HepG2 (cell line): Measurements from ENCODE around the gene GATAD2B. TPM values are rescaled to one million over a fixed set of nuclear protein-coding genes. Genes with fewer than 3 reads are reported as not detected.

Experiments
- ARID4A ChIP-seq: sonication (generic); formaldehyde crosslinking; IDR thresholded peaks from 2 replicates; pipeline ENCODE4 v1.5.0; 2020; ENCODE audit warnings: mild to moderate bottlenecking, missing genetic modification reagents, borderline replicate concordance
- CAMTA2 ChIP-seq: sonication (generic); formaldehyde crosslinking; IDR thresholded peaks from 2 replicates; pipeline ENCODE4 v1.4.0; 2020; ENCODE audit warnings: mild to moderate bottlenecking, missing genetic modification reagents, borderline replicate concordance
- GATAD1 ChIP-seq: IDR thresholded peaks from 2 replicates; pipeline ENCODE4 v1.6.1; 2016; ENCODE audit warnings: missing genetic modification reagents, missing compliant biosample characterization
- HHEX ChIP-seq: IDR thresholded peaks from 2 replicates; pipeline ENCODE4 v1.6.1; 2016; ENCODE audit warnings: control low read depth
- ISL2 ChIP-seq: sonication (generic); formaldehyde crosslinking; IDR thresholded peaks from 2 replicates; pipeline ENCODE4 v1.5.0; 2020; ENCODE audit warnings: missing genetic modification reagents
- KDM2A ChIP-seq: sonication (generic); formaldehyde crosslinking; IDR thresholded peaks from 2 replicates; pipeline ENCODE4 v1.4.0; 2020; ENCODE audit warnings: low read depth, missing genetic modification reagents, borderline replicate concordance
- MEIS1 ChIP-seq: sonication (generic); formaldehyde crosslinking; IDR thresholded peaks from 2 replicates; pipeline ENCODE4 v1.9.0; 2021; ENCODE audit warnings: mild to moderate bottlenecking, missing genetic modification reagents, moderate library complexity, borderline replicate concordance
- MLXIP ChIP-seq: sonication (generic); formaldehyde crosslinking; IDR thresholded peaks from 2 replicates; pipeline ENCODE4 v1.9.0; 2021; ENCODE audit warnings: missing genetic modification reagents, borderline replicate concordance
- PHF8 ChIP-seq: sonication (generic); formaldehyde crosslinking; IDR thresholded peaks from 2 replicates; pipeline ENCODE4 v1.5.0; 2020; ENCODE audit warnings: missing genetic modification reagents
- POLR2AphosphoS5 ChIP-seq: IDR thresholded peaks from 2 replicates; pipeline ENCODE4 v1.6.1; 2012; ENCODE audit warnings: low read depth, low read length
- SNAPC5 ChIP-seq: sonication (generic); formaldehyde crosslinking; IDR thresholded peaks from 2 replicates; pipeline ENCODE4 v1.8.1; 2023; ENCODE audit warnings: mild to moderate bottlenecking, missing genetic modification reagents, borderline replicate concordance
- TFAP4 ChIP-seq: sonication (generic); IDR thresholded peaks from 2 replicates; pipeline ENCODE4 v1.6.1; 2016; ENCODE audit warnings: low read depth, borderline replicate concordance
- ZNF30 ChIP-seq: sonication (generic); formaldehyde crosslinking; IDR thresholded peaks from 2 replicates; pipeline ENCODE4 v1.5.0; 2020; ENCODE audit warnings: mild to moderate bottlenecking, missing genetic modification reagents
- ZNF512B ChIP-seq: sonication (generic); formaldehyde crosslinking; IDR thresholded peaks from 2 replicates; pipeline ENCODE4 v1.5.1; 2020; ENCODE audit warnings: missing genetic modification reagents, mild to moderate bottlenecking, borderline replicate concordance
- ZNF615 ChIP-seq: sonication (generic); formaldehyde crosslinking; IDR thresholded peaks from 2 replicates; pipeline ENCODE4 v1.5.0; 2020; ENCODE audit warnings: mild to moderate bottlenecking, missing genetic modification reagents, borderline replicate concordance
- ZNF652 ChIP-seq: IDR thresholded peaks from 2 replicates; pipeline ENCODE4 v1.6.1; 2016; ENCODE audit warnings: low read depth, borderline replicate concordance
- ZNF709 ChIP-seq: sonication (generic); formaldehyde crosslinking; IDR thresholded peaks from 2 replicates; pipeline ENCODE4 v1.5.0; 2020; ENCODE audit warnings: mild to moderate bottlenecking, missing genetic modification reagents
- ZNF841 ChIP-seq: sonication (generic); formaldehyde crosslinking; IDR thresholded peaks from 2 replicates; pipeline ENCODE4 v1.8.1; 2023; ENCODE audit warnings: missing genetic modification reagents, borderline replicate concordance
- polyA plus RNA-seq, 8 experiments: library from polyadenylated mRNA; depleted of rRNA in 3 of 8; stranded (reverse) in 7 of 8; unstranded in 1 of 8; fragments of >200 nt; fragmentation: Illumina TruSeq in 4 of 8; extraction: Trizol in 4 of 8; gene quantifications; 2 replicates each; pipeline versions ENCODE4 v1.2.1 to v1.2.3, GENCODE V29; 2011 to 2016; ENCODE audit warnings: low read depth in 4 of 8, missing spikeins in 1 of 8, mixed read lengths in 1 of 8; ENCODE audit not compliant: insufficient read depth in 1 of 8
- total RNA-seq, 5 experiments: library from RNA; depleted of rRNA; stranded (reverse); fragments of >200 nt; fragmentation: Illumina TruSeq; extraction: Trizol; gene quantifications; 2 replicates each; pipeline ENCODE4 v1.2.3, GENCODE V29; 2016; ENCODE audit warnings: low read depth in 1 of 5

GATAD2B gene
- total and polyA plus RNA-seq, 2 of the 13 experiments (the other 11 are each of a cell fraction or from before 2014, with no cell fraction given): 3.2 to 5.2 TPM

- peak; percentile 81; the same call in 1 of the 2 replicates for TF ChIP-seq KDM2A (CRISPR knock-in tag)
- 0 out of 2 replicates have a peak, but pooled peaks have one; percentile 45 for TF ChIP-seq ZNF30 (CRISPR knock-in tag)
- TF ChIP-seq ZNF512B: no peak
- no peak for TF ChIP-seq TFAP4
- no peak for TF ChIP-seq ISL2 (CRISPR knock-in tag)
- TF ChIP-seq ZNF709 (CRISPR knock-in tag): no peak
- no peak for TF ChIP-seq GATAD1 (CRISPR knock-in tag)
- no peak for TF ChIP-seq ZNF841 (CRISPR knock-in tag)
- TF ChIP-seq MEIS1 (CRISPR knock-in tag): no peak
- TF ChIP-seq PHF8: no peak
- no peak for TF ChIP-seq ARID4A (CRISPR knock-in tag)
- TF ChIP-seq ZNF615 (CRISPR knock-in tag): no peak
- 0 out of 2 replicates have a peak, but pooled peaks have one; percentile 21 for TF ChIP-seq POLR2AphosphoS5
- TF ChIP-seq MLXIP (CRISPR knock-in tag): no peak
- TF ChIP-seq SNAPC5: no peak
- no peak for TF ChIP-seq HHEX (CRISPR knock-in tag)
- no peak for TF ChIP-seq CAMTA2 (CRISPR knock-in tag)
- TF ChIP-seq ZNF652 (CRISPR knock-in tag): no peak
Measured at GRCh38 chr1:153774780-153775457, 147.9 kb downstream of the GATAD2B start, which contains the start of gene SLC27A3 (continued).
